ENCODE measurements around the gene DUSP2. TPM values are rescaled to one million over a fixed set of nuclear protein-coding genes. Genes with fewer than 3 reads are reported as not detected.
"Not testable (repeated sequence)": the region's sequence is repeated elsewhere in the genome, so short reads cannot be mapped to it uniquely, and the experiment has no call there.

The DUSP2 gene
- total RNA-seq, 5 donors from 2014 or later (not counting 1 experiment from before 2014, with no cell fraction given) = 37.2 to 437 (median 54.0) TPM

GRCh38 chr2:96142217-96143113, 2.8 kb downstream of the DUSP2 start:
- Histone ChIP-seq H3K27me3 (replicated peaks in 1 of 2; ENCODE audit: control insufficient read depth in 2 of 2, extremely low read depth in 1 of 2, insufficient read depth in 2 of 2, low read length in 1 of 2) (peaks cover 0 to 3% of the 10 kb centered on the region in 2 experiments), H3K9me3 (no peaks in the 10 kb centered on the region), H3K27ac (ENCODE audit: low read length) (peak overlapping the region; percentile 65), H3K36me3 (ENCODE audit: control insufficient read depth in 2 of 2, extremely low read depth in 1 of 2, insufficient read depth in 1 of 2, low read length in 1 of 2) (peaks cover 9 to 16% of the 10 kb centered on the region in 2 donors), H3K4me1 (ENCODE audit: control insufficient read depth in 1 of 2, extremely low read depth in 1 of 2, insufficient read depth in 2 of 2, low read length in 2 of 2) (peaks cover 19 to 82% of the 10 kb centered on the region in 2 experiments), H3K4me3 (ENCODE audit: control insufficient read depth in 1 of 2, extremely low read depth in 1 of 2, low read length in 1 of 2) (peak overlapping the region; percentile 77 to 89)
- peak overlapping the region; percentile 90 to 97 (median 92) for H3K4me3 Mint-ChIP-seq
- H3K4me1 Mint-ChIP-seq = peaks cover 61 to 63% (median 61%) of the 10 kb centered on the region in 3 donors
- ATAC-seq (replicated peaks in 1 of 4) = no peak
- ChIA-PET POLR2A (interaction anchor here (0.5 to 0.8 kb wide), 3 partner anchors 22 to 394 kb away, joined by 3 to 4 read pairs (median 3); partner anchors contain the start of gene ARID5A (in 1 of the 2)), CTCF (interaction anchor here (0.7 to 4.1 kb wide), 8 partner anchors 16 to 33 kb away, joined by 3 to 33 read pairs (median 4); no protein-coding TSS in a partner anchor)
- H3K9me3 Mint-ChIP-seq = no peaks in the 10 kb centered on the region
- H3K27ac Mint-ChIP-seq = peak overlapping the region; percentile 91 to 94
- DNase-seq = peak in 30 of 35 experiments; percentile 37 to 79 (median 57)
- WGBS (ENCODE audit: insufficient coverage) = 46% methylated on average over 18 of the region's 26 CpGs
- peaks cover 13% of the 10 kb centered on the region for H3K36me3 Mint-ChIP-seq
- H3K27me3 Mint-ChIP-seq = no peaks in the 10 kb centered on the region

DNA sequence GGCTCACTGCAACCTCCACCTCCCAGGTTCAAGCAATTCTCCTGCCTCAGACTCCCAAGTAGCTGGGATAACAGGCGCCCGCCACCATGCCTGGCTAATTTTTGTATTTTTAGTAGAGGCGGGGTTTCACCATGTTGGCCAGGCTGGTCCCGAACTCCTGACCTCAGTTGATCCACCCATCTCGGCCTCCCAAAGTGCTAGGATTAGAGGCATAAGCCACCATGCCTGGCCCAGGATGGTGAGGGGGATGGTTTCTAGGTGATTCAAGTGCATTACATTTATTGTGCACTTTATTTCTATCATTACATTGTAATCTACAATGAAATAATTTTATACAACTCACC, 3.6 kb downstream of the DUSP2 start:
- H3K9me3 ChIP-seq; ATAC-seq (replicated peaks in 1 of 4); DNase-seq; H3K27me3 Mint-ChIP-seq; H3K9me3 Mint-ChIP-seq; POLR2A ChIA-PET; H3K27me3 ChIP-seq (replicated peaks in 1 of 2; ENCODE audit: control insufficient read depth in 2 of 2, extremely low read depth in 1 of 2, insufficient read depth in 2 of 2, low read length in 1 of 2); H3K4me3 ChIP-seq (ENCODE audit: control insufficient read depth in 1 of 2, extremely low read depth in 1 of 2, low read length in 1 of 2): not testable (repeated sequence)
- H3K4me1 Mint-ChIP-seq = peaks cover 52 to 54% (median 53%) of the 10 kb centered on the region in 3 donors
- H3K27ac Mint-ChIP-seq = peak overlapping the region; percentile 85
- H3K4me1 ChIP-seq (ENCODE audit: control insufficient read depth in 1 of 2, extremely low read depth in 1 of 2, insufficient read depth in 2 of 2, low read length in 2 of 2) = peaks cover 13 to 82% of the 10 kb centered on the region in 2 experiments
- CTCF ChIA-PET = interaction anchor here (0.7 to 4.1 kb wide), 5 partner anchors 21 to 34 kb away, joined by 3 to 33 read pairs (median 5); no protein-coding TSS in a partner anchor
- peaks cover 9 to 16% of the 10 kb centered on the region in 2 donors for H3K36me3 ChIP-seq (ENCODE audit: control insufficient read depth in 2 of 2, extremely low read depth in 1 of 2, insufficient read depth in 1 of 2, low read length in 1 of 2)
- no CpG with 5 or more reads among the region's 5 CpGs for WGBS (ENCODE audit: insufficient coverage)
- peaks cover 13% of the 10 kb centered on the region for H3K36me3 Mint-ChIP-seq
- peak overlapping the region in 1 of 3 donors; percentile 97 for H3K4me3 Mint-ChIP-seq
- peak overlapping the region; percentile 65 for H3K27ac ChIP-seq (ENCODE audit: low read length)

GRCh38 chr2:96140941-96141623, 4.2 kb downstream of the DUSP2 start:
- Mint-ChIP-seq H3K4me1 (peaks cover 48 to 49% (median 48%) of the 10 kb centered on the region in 3 donors), H3K9me3 (no peaks in the 10 kb centered on the region), H3K4me3 (peak overlapping the region in 1 of 3 donors; percentile 97), H3K27ac (peak overlapping the region; percentile 85), H3K27me3 (no peaks in the 10 kb centered on the region), H3K36me3 (peaks cover 13% of the 10 kb centered on the region)
- H3K4me1 ChIP-seq (ENCODE audit: control insufficient read depth in 1 of 2, extremely low read depth in 1 of 2, insufficient read depth in 2 of 2, low read length in 2 of 2) = peaks cover 13 to 82% of the 10 kb centered on the region in 2 experiments
- no peak overlapping the region for H3K27ac ChIP-seq (ENCODE audit: low read length)
- peaks cover 9 to 16% of the 10 kb centered on the region in 2 donors for H3K36me3 ChIP-seq (ENCODE audit: control insufficient read depth in 2 of 2, extremely low read depth in 1 of 2, insufficient read depth in 1 of 2, low read length in 1 of 2)
- WGBS (ENCODE audit: insufficient coverage) = 96% methylated on average over 11 of the region's 13 CpGs
- no peaks in the 10 kb centered on the region for H3K9me3 ChIP-seq
- CTCF ChIA-PET = interaction anchor here (0.6 to 5.6 kb wide), 7 partner anchors 21 to 693 kb away, joined by 3 to 128 read pairs (median 9); no protein-coding TSS in a partner anchor
- peaks cover 0 to 3% of the 10 kb centered on the region in 2 experiments for H3K27me3 ChIP-seq (replicated peaks in 1 of 2; ENCODE audit: control insufficient read depth in 2 of 2, extremely low read depth in 1 of 2, insufficient read depth in 2 of 2, low read length in 1 of 2)
- ATAC-seq (replicated peaks in 1 of 4) = no peak
- no peak for DNase-seq
- POLR2A ChIA-PET = interaction anchor here in 1 of 2 donors (0.6 to 0.8 kb wide), 3 partner anchors 16 to 776 kb away, joined by 3 read pairs; no protein-coding TSS in a partner anchor
- no peak overlapping the region for H3K4me3 ChIP-seq (ENCODE audit: control insufficient read depth in 1 of 2, extremely low read depth in 1 of 2, low read length in 1 of 2)

- Histone ChIP-seq H3K27me3 (replicated peaks in 1 of 2; ENCODE audit: control insufficient read depth in 2 of 2, extremely low read depth in 1 of 2, insufficient read depth in 2 of 2, low read length in 1 of 2) (peaks cover 0 to 3% of the 10 kb centered on the region in 2 experiments), H3K9me3 (no peaks in the 10 kb centered on the region), H3K36me3 (ENCODE audit: control insufficient read depth in 2 of 2, extremely low read depth in 1 of 2, insufficient read depth in 1 of 2, low read length in 1 of 2) (peaks cover 9 to 16% of the 10 kb centered on the region in 2 donors), H3K27ac (ENCODE audit: low read length) (no peak overlapping the region), H3K4me3 (ENCODE audit: control insufficient read depth in 1 of 2, extremely low read depth in 1 of 2, low read length in 1 of 2) (no peak overlapping the region), H3K4me1 (ENCODE audit: control insufficient read depth in 1 of 2, extremely low read depth in 1 of 2, insufficient read depth in 2 of 2, low read length in 2 of 2) (peaks cover 13 to 70% of the 10 kb centered on the region in 2 experiments)
- H3K4me1 Mint-ChIP-seq = peaks cover 41% of the 10 kb centered on the region in 3 donors
- POLR2A ChIA-PET = interaction anchor here (1.7 to 2.8 kb wide), 2 partner anchors 35 to 36 kb away, joined by 11 to 14 read pairs; no protein-coding TSS in a partner anchor
- DNase-seq (no peak), ATAC-seq (replicated peaks in 1 of 4) (no peak)
- peak overlapping the region in 1 of 2 donors; percentile 52 for H3K27ac Mint-ChIP-seq
- H3K27me3 Mint-ChIP-seq = no peaks in the 10 kb centered on the region
- no peaks in the 10 kb centered on the region for H3K9me3 Mint-ChIP-seq
- H3K4me3 Mint-ChIP-seq = no peak overlapping the region
- WGBS (ENCODE audit: insufficient coverage) = 93% methylated on average over 3 of the region's 7 CpGs
- CTCF ChIA-PET = interaction anchor here (0.6 to 5.6 kb wide), 8 partner anchors 9 to 128 kb away, joined by 3 to 128 read pairs (median 5); no protein-coding TSS in a partner anchor
- peaks cover 10% of the 10 kb centered on the region for H3K36me3 Mint-ChIP-seq
These were observed 6.0 kb downstream of the DUSP2 start for GRCh38 chr2:96139181-96139758.

DNA sequence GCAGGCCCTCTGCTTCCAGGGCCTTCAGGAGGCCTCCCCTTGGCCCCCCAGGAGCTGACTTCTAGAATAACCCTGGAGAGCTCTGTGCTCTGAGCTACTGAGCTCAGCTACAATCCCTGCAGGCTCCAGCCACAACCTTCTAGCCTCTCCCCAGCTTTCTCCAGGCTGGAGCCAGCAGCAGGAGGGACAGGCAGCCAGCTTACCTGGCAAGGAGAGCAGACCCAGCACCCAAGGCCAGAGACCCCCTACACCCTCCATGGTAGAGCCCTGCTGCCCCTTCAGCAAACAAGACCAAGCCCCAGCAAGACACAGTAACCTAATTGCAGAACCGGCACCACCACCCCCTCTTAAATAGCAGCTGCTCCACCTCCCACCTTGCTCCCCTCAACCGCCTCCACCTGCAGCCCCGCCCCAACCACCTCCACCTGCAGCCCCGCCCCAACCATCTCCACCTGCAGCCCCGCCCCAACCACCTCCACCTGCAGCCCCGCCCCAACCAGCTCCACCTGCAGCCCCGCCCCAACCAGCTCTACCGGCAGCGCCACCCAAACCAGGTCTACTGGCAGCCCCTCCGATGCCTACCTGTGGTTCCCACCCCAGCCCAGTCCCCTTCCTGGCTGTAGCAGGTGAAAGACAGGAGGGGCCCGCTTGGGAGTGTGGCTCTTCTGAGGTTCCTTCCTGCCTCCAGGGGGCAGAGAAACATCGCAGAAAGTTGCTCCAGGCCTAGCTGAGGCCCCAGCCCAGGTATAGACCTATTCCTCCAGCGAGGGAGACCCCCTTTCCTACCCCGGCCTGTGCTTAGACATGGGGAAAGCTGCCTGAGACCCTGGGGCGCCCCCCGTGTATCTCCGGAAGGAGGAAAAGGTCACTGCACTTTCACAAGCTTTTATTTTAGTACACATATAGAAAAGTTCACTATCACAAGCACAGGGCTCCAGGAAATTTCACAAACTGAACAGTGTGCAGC, 6.8 kb downstream of the DUSP2 start, which contains the start of gene ASTL:
Gene ASTL, minus strand, starts transcription at position 324 of the 967 bp plus-strand sequence. Its CDS starts 66 bp downstream, at position 258.
- Mint-ChIP-seq H3K27ac (peak within 1 kb of the TSS; percentile 52 to 63), H3K4me1 (peaks cover 33% of the 10 kb centered on the region in 3 donors), H3K9me3 (no peaks in the 10 kb centered on the region), H3K4me3 (peak within 1 kb of the TSS in 1 of 3 donors; percentile 36), H3K27me3 (no peaks in the 10 kb centered on the region), H3K36me3 (peaks cover 4% of the 10 kb centered on the region)
- Histone ChIP-seq H3K27me3 (replicated peaks in 1 of 2; ENCODE audit: control insufficient read depth in 2 of 2, extremely low read depth in 1 of 2, insufficient read depth in 2 of 2, low read length in 1 of 2) (peaks cover 0 to 3% of the 10 kb centered on the region in 2 experiments), H3K4me1 (ENCODE audit: control insufficient read depth in 1 of 2, extremely low read depth in 1 of 2, insufficient read depth in 2 of 2, low read length in 2 of 2) (peaks cover 9 to 62% of the 10 kb centered on the region in 2 experiments), H3K9me3 (no peaks in the 10 kb centered on the region), H3K4me3 (ENCODE audit: control insufficient read depth in 1 of 2, extremely low read depth in 1 of 2, low read length in 1 of 2) (no peak within 1 kb of the TSS), H3K36me3 (ENCODE audit: control insufficient read depth in 2 of 2, extremely low read depth in 1 of 2, insufficient read depth in 1 of 2, low read length in 1 of 2) (peaks cover 8 to 9% of the 10 kb centered on the region in 2 donors), H3K27ac (ENCODE audit: low read length) (peak within 1 kb of the TSS; percentile 23)
- DNase-seq = peak; percentile 40 to 83 (median 65)
- WGBS (ENCODE audit: insufficient coverage) = 29% methylated on average over 11 of the region's 17 CpGs
- ChIA-PET POLR2A (interaction anchor here (0.5 to 2.8 kb wide), 7 partner anchors 8 to 720 kb away, joined by 3 to 14 read pairs (median 6); no protein-coding TSS in a partner anchor), CTCF (interaction anchor here (0.6 to 5.6 kb wide), 10 partner anchors 10 to 129 kb away, joined by 3 to 128 read pairs (median 4); no protein-coding TSS in a partner anchor)
- ATAC-seq (replicated peaks in 1 of 4) = peak; percentile 48 to 72 (median 69)
